ENCODE results near the gene ZNF791.
"Not testable (repeated sequence)": the region's sequence is repeated elsewhere in the genome, so short reads cannot be mapped to it uniquely, and the experiment has no call there.

ZNF791 gene

DNA sequence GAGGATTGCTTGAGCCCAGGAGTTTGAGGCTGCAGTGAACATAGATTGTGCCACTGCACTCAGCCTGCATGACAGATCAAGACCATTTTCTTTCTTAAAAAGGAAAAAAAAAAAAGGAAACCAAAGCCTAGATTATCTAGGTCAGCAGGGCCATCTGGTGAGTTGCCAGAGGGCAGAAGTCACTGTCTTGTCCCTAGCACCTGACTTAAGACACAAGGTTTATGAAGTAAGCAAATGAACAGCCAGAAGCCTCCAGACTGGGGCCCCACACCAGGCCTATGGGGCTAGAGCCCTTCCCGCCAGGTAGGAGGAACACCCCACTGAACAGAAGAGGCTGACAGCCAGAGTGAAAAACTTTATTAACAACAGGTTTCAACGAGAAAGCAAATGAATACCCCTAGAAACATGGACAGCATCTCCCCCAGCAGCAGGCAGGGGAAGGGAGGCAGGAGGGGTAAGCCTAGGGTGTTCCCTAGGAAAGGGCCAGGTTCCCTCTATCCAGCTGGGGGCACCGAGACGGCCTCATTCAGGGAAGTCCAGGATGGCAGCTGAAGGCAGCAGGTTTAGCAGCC, 57.1 kb downstream of the ZNF791 start:
- DNase-seq (ENCODE audit: low spot score), result no peak

DNA sequence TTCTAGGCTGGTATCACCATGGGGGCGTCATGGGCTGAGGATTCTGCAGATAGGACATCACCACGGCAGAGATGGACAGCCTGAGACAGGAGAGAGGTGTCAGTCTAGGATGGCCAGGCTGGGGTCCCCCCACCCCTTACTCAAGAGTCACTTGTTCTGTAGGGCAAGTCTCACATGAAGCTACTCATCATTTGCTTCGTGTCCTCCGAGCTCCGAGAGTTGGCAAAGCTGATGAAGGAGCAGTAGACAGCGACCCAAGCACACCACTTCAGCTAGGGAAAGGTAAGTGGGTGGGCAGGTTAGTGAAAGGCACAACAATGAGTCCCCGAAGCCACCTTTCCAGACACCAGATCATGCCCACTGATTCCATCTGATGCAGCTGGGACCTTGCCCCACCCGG, 57.6 kb downstream of the ZNF791 start:
- no peak for DNase-seq (ENCODE audit: low spot score)

DNA sequence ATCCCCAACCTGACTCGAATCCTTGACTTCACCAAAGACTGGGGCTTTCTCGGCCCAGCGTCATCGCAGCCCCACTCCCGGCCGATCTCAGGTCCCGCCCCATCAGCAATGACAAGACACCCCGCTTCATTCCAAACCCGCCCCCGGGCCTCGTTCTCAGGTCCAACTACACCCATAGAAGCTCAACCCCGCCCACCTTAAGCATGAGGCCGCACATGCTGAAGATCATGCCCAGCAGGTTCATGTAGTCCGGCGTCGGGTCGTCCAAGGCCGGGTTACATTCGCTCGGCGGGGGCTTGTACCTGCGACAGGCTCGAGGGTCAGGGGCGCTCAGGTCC, 58.2 kb downstream of the ZNF791 start:
- peak; percentile 41 for DNase-seq (ENCODE audit: low spot score)

DNA sequence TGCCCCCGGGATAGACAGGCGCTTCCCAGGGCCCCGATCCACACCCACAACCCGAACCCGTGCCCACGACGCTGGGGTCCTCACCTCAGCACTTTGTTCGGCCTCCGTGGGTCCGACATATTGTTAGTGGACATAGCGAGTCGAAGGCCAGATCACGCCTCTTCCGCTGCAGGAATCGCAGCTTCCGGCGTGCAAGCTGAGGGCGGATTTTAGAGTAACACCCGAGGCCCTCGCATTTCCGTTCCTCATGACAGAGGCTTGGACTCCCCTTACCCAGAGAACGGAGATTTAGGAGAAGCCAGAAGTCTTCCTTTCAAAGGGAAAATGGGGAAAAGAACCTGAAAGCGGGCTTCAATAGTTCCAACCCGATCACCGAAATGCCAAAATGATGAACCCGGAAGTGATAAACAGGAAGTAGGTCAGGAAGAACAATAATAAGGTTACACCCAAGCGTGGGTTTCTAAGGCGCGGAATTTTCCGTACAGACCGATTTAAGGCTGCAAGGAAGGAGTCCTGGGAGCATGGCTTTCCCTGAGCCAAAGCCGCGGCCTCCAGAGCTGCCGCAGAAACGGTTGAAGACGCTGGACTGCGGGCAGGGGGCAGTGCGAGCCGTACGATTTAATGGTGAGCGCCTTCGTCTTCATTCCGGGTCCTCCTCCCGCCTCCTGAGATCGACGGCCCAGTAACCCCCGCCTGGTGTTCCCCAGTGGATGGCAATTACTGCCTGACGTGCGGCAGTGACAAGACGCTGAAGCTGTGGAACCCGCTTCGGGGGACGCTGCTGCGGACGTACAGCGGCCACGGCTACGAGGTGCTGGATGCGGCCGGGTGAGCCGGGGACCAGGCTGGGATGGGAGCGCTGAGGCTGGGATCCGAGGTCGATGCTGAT, 58.8 kb downstream of the ZNF791 start:
- DNase-seq (ENCODE audit: low spot score), result peak; percentile 86

DNA sequence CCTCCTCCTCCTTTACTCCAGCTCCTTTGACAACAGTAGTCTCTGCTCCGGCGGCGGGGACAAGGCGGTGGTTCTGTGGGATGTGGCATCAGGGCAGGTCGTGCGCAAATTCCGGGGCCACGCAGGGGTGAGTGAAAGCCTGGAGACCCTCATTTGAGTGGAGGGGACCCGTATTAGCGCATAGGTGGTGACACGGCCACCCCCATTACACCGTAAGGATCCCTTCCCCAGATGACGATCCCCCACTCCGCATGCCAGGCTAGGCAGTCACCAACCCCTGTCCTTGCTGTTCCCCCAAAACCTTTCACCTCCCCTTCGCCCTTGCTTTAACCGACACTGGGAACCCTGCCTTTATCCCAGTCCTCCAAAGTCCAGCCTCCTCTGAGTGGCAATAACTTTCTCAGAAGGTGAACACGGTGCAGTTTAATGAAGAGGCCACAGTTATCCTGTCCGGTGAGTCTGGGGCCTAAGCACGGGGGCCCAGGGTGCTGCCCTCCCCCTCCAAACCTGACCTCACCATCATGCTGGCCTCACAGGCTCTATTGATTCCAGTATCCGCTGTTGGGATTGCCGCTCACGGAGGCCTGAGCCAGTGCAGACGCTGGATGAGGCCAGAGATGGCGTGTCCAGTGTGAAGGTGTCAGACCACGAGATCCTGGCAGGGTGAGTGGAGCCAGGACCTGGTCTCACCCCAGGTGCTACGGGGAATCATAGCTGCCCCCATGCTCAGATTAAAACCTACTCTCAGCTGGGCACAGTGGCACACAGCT, 59.6 kb downstream of the ZNF791 start:
- DNase-seq (ENCODE audit: low spot score), result no peak

DNA sequence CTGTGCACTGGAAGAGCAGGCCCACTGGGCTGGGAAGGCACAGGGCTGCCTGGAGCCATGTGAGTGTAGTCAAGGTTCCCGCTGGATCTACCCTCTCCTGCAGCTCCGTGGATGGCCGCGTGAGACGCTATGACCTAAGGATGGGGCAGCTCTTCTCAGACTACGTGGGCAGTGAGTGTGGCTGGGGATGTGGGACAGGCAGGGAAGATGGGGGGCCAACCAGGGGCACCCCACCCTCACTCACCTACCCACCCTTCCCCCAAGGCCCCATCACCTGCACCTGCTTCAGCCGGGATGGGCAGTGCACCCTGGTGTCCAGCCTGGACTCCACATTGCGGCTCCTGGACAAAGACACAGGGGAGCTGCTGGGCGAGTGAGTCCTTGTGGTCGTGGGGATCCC, 62.0 kb downstream of the ZNF791 start:
- DNase-seq (ENCODE audit: low spot score), result no peak

DNA sequence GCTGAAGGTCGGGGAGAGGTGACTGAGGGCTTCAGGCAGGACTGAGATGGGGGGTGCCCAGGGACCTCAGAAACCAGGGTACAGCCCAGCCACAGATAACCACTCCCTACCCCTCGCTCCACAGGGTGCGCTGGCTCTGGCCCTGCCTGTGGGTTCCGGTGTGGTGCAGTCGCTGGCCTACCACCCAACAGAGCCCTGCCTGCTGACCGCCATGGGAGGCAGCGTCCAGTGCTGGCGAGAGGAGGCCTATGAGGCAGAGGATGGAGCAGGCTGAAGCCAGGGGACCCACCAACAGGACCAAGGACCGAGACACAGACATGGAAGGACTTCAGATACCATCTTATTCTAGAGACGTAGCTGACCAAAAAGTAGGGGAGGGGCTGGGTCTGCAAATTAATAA, 64.7 kb downstream of the ZNF791 start:
- DNase-seq (ENCODE audit: low spot score), result no peak

DNA sequence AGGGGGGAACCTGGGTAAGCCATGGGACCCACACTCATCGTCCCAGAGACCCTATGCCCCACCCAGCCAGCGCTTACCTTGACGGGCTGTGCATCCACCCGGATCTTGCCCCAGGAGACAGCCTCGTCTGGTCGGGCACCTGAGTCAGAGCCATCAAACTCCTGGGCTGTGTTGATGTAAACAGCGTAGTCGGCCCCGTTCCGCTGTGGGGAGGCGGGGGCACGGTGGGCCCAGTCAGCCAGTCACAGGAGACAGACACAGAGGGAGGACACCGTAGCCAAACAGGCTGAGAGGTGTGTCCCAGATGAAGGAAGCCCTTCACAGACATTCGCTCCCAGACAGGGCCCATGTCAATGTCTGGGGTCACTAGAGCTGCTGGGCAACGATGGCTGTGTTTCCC, 65.2 kb downstream of the ZNF791 start:
- no peak for DNase-seq (ENCODE audit: low spot score)

DNA sequence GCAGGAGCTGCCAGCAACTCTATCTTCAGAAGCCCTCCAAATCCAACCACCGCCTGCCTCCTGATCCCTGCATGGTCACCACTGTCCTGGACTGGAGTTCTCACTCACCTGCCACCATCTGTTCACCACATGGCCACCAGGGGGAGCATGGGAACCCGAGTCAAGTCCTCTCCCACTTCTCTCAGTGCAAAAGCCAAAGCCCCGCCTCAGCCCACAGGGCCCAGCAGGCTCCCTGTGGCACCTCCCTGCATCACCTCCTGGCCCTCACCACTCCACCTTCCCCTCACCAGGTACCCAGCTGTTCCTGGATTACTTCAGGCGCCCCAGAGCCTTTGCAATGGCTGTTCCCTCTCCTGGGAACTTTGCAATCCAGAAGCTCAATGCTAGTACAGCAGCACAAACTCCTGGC, 65.7 kb downstream of the ZNF791 start:
- DNase-seq (ENCODE audit: low spot score), result peak; percentile 46

DNA sequence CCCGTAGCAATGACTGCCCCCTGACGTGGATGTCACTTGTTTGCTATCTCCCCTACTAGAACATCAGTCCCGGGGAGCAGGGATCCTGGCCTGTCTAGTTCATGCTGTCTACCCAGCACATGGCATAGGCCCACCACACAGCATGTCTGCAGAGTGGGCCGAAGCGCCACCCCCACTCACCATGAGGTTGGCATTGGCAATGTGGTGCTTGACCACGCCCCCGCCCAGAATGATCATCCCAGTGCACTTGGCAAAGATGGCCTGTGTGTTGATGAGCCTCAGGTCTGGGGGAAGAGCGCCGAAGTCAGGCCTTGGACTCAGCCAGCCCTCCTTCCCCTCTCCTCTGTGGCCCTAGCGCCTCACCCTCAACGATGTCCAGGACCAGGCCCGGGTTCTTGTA, 66.2 kb downstream of the ZNF791 start:
- DNase-seq (ENCODE audit: low spot score), result no peak

DNA sequence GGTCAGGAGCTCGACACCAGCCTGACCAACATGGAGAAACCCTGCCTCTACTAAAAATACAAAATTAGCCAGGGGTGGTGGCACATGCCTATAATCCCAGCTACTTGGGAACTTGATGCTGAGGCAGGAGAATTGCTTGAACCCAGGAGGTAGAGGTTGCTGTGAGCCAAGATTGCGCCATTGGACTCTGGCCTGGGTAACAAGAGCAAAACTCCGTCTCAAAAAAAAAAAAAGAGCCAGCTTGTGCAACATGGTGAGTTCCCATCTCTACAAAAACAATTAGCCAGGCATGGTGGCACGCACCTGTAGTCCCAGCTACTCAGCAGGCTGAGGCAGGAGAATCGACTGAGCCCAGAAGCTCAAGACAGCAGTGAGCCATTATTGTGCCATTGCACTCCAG, 67.3 kb downstream of the ZNF791 start:
- DNase-seq (ENCODE audit: low spot score), result not testable (repeated sequence)

DNA sequence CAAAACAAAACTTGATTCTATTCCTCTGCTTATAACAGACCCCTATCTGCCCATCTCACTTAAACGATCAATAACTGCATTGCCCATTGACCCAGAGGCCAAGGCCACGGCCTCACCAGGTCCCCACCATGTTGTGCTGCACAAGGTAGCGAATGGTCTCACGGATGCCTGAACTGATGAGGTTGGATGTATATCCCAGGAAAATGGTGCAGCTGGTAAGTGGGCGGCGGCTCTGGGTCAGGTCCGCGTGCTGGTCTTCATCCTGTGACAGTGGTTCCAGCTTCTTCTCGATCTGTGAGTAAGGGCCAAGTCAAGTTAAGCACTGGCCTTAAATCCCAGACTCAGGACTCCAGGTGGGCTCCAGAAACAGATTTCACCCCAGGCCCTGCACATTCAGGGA, 69.3 kb downstream of the ZNF791 start:
- DNase-seq (ENCODE audit: low spot score), result no peak

DNA sequence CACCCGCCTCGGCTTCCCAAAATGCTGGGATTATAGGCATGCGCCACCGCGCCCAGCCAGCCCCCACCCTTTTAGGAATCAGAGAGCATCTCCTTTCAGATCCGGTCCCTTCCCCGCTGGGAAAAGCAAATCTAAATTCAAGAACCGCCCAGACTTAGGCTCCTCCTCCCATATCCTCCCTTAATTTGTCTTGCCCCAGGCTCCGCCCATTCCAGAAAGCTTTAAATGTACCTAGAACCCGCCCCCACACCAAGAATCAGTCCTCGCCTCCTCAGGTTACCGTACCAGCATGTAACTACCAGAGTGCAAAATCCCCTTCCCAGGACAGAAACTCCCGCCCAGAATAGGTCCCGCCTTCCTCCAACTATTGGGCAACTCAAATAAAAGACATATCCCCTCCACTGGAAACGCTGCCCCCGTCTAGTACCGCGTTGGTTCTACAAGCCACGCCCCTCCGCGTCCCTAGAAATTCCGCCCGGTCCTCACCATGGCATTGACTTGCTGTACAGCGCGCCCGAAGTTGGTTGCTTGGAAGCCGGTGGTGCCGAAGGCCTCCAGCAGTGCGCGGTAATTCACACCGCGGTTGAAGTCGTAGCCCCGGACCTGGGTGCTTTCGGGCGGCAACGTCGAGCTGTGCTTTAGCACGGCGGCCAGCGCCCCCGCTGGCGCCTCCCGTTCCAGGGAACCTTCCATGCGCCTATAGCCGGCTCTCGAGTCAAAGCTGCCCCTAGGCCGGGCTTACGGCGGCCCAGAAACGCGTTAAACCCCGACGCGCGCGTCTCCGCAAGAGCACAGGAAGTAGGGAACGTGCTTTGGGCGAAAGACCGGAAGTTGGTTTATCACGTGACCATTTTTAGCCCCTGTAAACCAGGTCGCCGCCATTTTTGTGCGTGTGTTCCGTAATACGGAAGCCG, 70.6 kb downstream of the ZNF791 start, which contains the start of gene DHPS:
Gene DHPS (minus strand): TSS at position 807 of the 914 bp plus-strand sequence. CDS start 114 bp downstream, at position 693.
- peak; percentile 93 for DNase-seq (ENCODE audit: low spot score)
